Activated B cell treated with CpG ODN at 0.5 μM for 24 hours (primary cell): Measurements from ENCODE around the gene CCDC83. TPM values are rescaled to one million over a fixed set of nuclear protein-coding genes. Genes with fewer than 3 reads are reported as not detected.
"Not testable (repeated sequence)": the region's sequence is repeated elsewhere in the genome, so short reads cannot be mapped to it uniquely, and the experiment has no call there.

Experiments
- ATAC-seq: fragments of 200-7000 bp; cut with Tn5 transposase; one replicate; pipeline ENCODE4 v1.10.0; 2021; ENCODE audit warnings: low read depth, mild to moderate bottlenecking, moderate library complexity
- CTCF ChIA-PET: fragments of 350-600 bp; sonication (Branson Sonifier 250); formaldehyde crosslinking; loops from one replicate; lab custom pipeline; 2021; ENCODE audit warnings: antibody characterized with exemption; lab: Charles Lee
- POLR2A ChIA-PET: fragments of 350-600 bp; sonication (Branson Sonifier 250); formaldehyde crosslinking; loops from one replicate; lab custom pipeline; 2021; ENCODE audit warnings: antibody characterized with exemption; lab: Charles Lee
- DNase-seq: peaks from one replicate; pipeline ENCODE4 v3.0.0; 2022
- H3K27ac Mint-ChIP-seq: one replicate; pipeline ENCODE4 v1.8.0; 2020; ENCODE audit warnings: mixed read lengths
- H3K27me3 Mint-ChIP-seq: one replicate; pipeline ENCODE4 v1.8.0; 2021; ENCODE audit warnings: mixed read lengths
- H3K36me3 Mint-ChIP-seq: one replicate; pipeline ENCODE4 v1.8.0; 2021; ENCODE audit warnings: low read depth, mixed read lengths
- H3K4me1 Mint-ChIP-seq: one replicate; pipeline ENCODE4 v1.8.0; 2021; ENCODE audit warnings: mixed read lengths
- H3K4me3 Mint-ChIP-seq: one replicate; pipeline ENCODE4 v1.8.0; 2020; ENCODE audit warnings: mild to moderate bottlenecking, mixed read lengths
- H3K9me3 Mint-ChIP-seq: one replicate; pipeline ENCODE4 v1.8.0; 2020; ENCODE audit warnings: mixed read lengths
- CTCF ChIP-seq: fragments of 200-600 bp; IDR thresholded peaks from one replicate; pipeline ENCODE4 v1.8.0; 2022; ENCODE audit warnings: antibody characterized with exemption, mild to moderate bottlenecking
- intact Hi-C: fragments of 100-400 bp; cut with micrococcal nuclease; formaldehyde crosslinking; loops from one replicate; pipeline ENCODE4 v1.15.1; 2024
- total RNA-seq: library from RNA; stranded (reverse); gene quantifications from 2 replicates; pipeline ENCODE4 v1.2.3, GENCODE V29; 2022

Gene CCDC83
- total RNA-seq, 1 donor from 2014 or later: not detected

DNA sequence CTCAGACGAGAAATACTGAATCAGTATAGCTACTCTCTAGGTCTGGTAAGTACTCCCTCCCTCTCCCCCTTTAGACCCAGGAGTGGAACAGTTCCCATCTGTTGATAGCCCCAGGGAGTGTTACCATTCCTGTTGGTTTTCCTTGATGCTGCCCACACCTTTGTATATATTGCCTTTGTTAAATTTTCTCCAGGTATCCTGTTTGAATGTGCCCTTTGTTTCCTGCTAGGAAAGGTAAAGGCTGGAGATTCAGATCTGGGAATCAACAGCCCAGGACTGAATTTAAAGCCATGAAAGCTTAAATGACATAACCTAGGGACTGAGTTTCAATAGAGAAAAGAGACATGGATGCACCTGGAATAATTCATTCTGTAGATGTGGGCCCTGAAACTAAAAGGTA is 68.3 kb downstream of the CCDC83 start:
- intact Hi-C loops: no loop called here
- no peak for TF ChIP-seq CTCF
- ATAC-seq (no peak), DNase-seq (no peak)
- no peaks in the 10 kb centered on the region for H3K36me3 Mint-ChIP-seq
- peaks cover 22% of the 10 kb centered on the region for H3K27me3 Mint-ChIP-seq
- H3K4me1 Mint-ChIP-seq: no peaks in the 10 kb centered on the region
- H3K4me3 Mint-ChIP-seq: no peak overlapping the region
- ChIA-PET CTCF (no interaction called here), POLR2A (no interaction called here)
- no peaks in the 10 kb centered on the region for H3K9me3 Mint-ChIP-seq
- no peak overlapping the region for H3K27ac Mint-ChIP-seq

DNA sequence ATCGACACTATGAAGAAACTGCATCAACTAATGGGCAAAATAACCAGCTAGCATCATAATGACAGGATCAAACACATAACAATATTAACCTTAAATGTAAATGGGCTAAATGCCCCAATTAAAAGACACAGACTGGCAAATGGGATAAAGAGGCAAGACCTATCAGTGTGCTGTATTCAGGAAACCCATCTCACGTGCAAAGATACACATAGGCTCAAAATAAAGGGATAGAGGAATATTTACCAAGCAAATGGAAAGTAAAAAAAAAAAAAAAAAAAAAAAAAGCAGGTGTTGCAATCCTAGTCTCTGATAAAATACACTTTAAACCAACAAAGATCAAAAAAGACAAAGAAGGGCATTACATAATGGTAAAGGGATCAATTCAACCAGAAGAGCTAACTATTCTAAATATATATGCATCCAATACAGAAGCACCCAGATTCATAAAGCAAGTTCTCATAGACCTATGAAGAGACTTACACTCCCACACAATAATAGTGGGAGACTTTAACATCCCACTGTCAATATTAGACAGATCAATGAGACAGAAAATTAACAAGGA is 71.6 kb downstream of the CCDC83 start:
- H3K4me3 Mint-ChIP-seq, H3K4me1 Mint-ChIP-seq, H3K27ac Mint-ChIP-seq, H3K36me3 Mint-ChIP-seq, DNase-seq, POLR2A ChIA-PET, intact Hi-C loops, ATAC-seq, H3K9me3 Mint-ChIP-seq, CTCF ChIA-PET: not testable (repeated sequence)
- H3K27me3 Mint-ChIP-seq: peaks cover 25% of the 10 kb centered on the region

GRCh38 chr11:85930879-85931366 is 75.7 kb downstream of the CCDC83 start:
- DNase-seq (no peak), ATAC-seq (no peak)
- Mint-ChIP-seq H3K9me3 (peaks cover 8% of the 10 kb centered on the region), H3K27me3 (peaks cover 15% of the 10 kb centered on the region), H3K27ac (no peak overlapping the region), H3K4me3 (no peak overlapping the region), H3K36me3 (no peaks in the 10 kb centered on the region), H3K4me1 (no peaks in the 10 kb centered on the region)
- TF ChIP-seq CTCF: no peak
- intact Hi-C loops: no loop called here
- CTCF ChIA-PET: no interaction called here
- POLR2A ChIA-PET: interaction anchor here (0.6 kb wide), 1 partner anchor 356 kb away, joined by 5 read pairs; no protein-coding TSS in a partner anchor

- POLR2A ChIA-PET: no interaction called here
- Mint-ChIP-seq H3K27me3 (peaks cover 7% of the 10 kb centered on the region), H3K36me3 (no peaks in the 10 kb centered on the region), H3K4me3 (no peak overlapping the region), H3K9me3 (peaks cover 3% of the 10 kb centered on the region), H3K27ac (no peak overlapping the region), H3K4me1 (no peaks in the 10 kb centered on the region)
- no peak for ATAC-seq
- intact Hi-C loops: no loop called here
- CTCF ChIA-PET: no interaction called here
- DNase-seq: no peak
- TF ChIP-seq CTCF: no peak
Measured at GRCh38 chr11:85934596-85935169, 79.5 kb downstream of the CCDC83 start.

DNA sequence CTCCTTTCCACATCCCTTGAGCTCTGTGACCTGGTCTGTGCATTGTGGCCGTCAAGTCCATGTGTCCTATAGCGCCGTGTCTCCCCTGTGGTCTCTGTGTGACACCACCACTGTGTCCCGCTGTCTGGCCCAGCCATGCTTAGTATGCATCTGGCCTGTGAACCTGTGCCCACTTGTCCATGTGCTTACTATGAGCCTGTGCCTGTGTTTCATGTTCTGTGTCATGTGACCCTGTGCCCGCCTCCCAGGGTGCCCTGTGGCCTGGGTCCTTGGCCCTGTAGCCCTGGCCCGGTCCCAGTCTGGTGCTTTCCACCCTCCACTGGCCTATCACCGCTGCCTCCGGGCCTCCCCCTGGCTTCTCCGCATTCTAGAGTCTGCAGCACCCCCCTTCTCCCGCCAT is 80.6 kb downstream of the CCDC83 start:
- CTCF ChIA-PET: no interaction called here
- Mint-ChIP-seq H3K27ac (no peak overlapping the region), H3K4me3 (no peak overlapping the region), H3K9me3 (no peaks in the 10 kb centered on the region), H3K36me3 (no peaks in the 10 kb centered on the region), H3K4me1 (no peaks in the 10 kb centered on the region), H3K27me3 (peaks cover 4% of the 10 kb centered on the region)
- no peak for DNase-seq
- TF ChIP-seq CTCF: no peak
- no peak for ATAC-seq
- intact Hi-C loops: no loop called here
- POLR2A ChIA-PET: no interaction called here
